ENCODE measurements around the gene PAX2.
"Not testable (repeated sequence)": the region's sequence is repeated elsewhere in the genome, so short reads cannot be mapped to it uniquely, and the experiment has no call there.

PAX2 gene

DNA sequence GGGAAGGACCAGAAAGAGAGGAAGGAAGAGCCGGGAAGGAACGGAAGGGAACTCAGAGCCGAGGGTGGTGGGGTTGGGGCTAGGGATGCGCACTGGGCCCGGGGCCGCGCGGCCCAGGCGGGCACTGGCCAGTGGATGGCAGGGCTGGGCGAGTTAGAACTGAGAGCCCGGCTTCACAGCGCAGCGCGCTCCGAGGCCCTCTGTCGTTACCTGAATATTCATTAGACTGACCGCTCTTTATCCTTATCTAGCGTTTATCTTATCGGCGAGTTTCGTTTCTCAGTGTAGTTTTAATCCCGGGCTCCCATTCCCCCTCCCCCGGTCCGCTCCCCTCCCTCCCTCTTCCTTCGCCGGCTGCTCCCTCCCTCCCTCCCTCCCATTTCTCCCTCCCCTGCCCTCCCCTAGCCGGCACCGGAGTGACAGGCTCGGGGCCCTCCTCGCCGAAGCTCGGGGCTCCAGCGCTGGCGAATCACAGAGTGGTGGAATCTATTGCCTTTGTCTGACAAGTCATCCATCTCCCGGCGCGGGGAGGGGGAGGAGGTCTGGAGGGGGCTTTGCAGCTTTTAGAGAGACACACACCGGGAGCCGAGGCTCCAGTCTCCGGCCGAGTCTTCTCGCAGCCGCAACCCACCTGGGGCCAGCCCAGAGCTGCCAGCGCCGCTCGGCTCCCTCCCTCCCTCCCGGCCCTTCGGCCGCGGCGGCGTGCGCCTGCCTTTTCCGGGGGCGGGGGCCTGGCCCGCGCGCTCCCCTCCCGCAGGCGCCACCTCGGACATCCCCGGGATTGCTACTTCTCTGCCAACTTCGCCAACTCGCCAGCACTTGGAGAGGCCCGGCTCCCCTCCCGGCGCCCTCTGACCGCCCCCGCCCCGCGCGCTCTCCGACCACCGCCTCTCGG, at the start of gene PAX2:
Gene PAX2 (plus strand): TSS at position 596 of the 895 bp plus-strand sequence. CDS start 679 bp downstream, outside the sequence.
- no peak for DNase-seq (ENCODE audit: low read depth)

DNA sequence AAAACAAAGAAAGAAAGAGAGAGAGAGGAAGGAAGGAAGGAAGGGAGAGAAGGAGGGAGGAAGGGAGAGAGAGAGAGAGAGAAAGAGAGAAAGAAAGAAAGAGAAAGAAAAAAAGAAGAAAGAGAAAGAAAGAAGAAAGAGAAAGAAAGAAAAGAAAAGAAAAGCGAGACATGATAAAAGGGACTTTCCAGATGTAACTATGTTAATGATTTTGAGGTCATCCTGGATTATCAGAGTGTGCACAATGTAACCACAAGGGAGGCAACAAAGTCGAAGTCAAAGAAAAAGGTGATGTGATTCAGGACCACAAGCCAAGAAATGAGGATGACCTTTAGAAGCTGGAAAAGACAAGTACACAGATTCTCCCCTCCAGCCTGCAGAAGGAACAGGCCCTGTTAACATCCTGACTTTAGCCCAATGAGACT, 48.9 kb upstream of the PAX2 start:
- DNase-seq (ENCODE audit: low read depth) = no peak

DNA sequence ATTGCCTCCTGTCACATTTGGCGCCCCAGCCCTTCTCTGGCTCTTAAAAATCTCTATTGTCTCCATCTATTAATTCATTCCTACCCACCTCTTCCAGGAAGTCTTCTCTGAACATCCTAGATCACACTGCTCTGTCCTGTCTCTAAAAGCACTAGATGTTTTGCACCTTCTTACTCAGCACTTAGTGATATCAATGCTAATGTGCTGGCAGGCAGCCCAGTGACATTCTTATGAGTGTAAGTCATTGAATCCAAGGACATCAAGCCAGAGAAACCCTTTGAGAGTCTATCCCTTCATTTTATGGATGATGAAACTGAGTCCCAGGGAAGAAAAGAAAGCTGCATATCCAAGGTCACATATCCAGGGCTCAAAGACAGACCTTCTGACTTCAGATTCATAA, 48.3 kb upstream of the PAX2 start:
- DNase-seq (ENCODE audit: low read depth) = peak; percentile 24

DNA sequence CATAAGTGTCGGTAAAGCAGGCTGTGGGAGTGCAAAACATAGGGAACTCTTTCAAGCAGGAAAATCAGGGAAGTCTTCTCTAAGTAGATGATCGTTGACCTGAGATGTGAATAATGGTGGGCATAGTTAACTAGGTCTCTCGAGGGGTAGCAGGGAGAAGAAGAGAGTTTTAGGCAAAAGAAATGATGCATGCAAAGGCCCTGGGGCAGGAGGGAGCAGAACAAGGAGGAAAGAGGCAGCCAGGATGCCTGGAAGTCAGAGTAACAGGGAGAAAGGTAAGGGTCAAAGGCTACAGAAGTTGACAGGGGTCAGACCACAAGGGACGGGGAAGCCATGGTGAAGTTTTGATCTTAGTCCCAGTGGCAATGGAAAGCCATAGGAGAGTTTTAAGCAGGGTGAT, 47.8 kb upstream of the PAX2 start:
- no peak for DNase-seq (ENCODE audit: low read depth)

DNA sequence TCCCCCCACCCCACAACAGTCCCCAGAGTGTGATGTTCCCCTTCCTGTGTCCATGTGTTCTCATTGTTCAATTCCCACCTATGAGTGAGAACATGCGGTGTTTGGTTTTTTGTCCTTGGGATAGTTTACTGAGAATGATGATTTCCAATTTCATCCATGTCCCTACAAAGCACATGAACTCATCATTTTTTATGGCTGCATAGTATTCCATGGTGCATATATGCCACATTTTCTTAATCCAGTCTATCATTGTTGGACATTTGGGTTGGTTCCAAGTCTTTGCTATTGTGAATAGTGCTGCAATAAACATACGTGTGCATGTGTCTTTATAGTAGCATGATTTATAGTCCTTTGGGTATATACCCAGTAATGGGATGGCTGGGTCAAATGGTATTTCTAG, 43.7 kb upstream of the PAX2 start:
- not testable (repeated sequence) for DNase-seq (ENCODE audit: low read depth)

DNA sequence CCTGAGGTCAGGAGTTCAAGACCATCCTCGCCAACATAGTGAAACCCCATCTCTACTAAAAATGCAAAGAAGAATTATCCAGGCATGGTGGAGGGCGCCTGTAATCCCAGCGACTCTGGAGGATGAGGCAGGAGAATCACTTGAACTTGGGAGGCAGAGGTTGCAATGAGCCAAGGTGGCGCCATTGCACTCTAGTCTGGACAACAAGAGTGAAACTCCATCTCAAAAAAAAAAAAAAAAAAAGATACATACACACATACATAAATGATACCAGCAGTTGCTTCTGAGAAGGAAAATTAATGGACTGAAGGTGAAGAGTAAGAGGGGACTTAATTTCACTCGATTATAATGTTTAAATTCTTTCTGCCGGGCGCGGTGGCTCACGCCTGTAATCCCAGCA, 40.2 kb upstream of the PAX2 start:
- DNase-seq (ENCODE audit: low read depth) = no peak

DNA sequence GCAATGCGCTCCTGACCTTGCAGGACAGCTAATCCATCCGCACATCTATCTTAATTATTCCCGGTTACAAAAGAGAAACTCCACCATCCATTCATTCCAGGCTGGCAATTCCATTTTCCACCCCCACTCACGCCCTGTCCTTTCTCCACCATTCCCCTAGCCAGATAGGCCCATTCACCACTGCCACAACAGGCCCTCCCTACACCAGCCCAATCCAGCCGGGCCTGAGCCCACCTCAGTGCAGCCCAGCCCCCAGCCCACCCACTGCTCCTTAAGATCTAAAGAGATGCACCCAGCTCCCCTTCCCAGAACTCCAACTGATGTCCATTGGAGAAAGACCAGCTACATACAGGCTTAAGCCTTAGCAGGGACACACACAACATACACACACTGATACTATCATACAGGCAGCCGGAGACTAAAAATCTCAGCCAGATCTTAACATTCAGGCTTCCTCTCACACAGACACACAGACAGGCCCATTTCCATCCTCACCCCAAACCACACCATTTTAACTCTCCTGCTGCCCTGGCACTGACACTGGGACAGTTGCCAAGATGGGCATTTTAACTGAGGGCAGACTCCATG, 38.0 kb upstream of the PAX2 start:
- DNase-seq (ENCODE audit: low read depth) = no peak

DNA sequence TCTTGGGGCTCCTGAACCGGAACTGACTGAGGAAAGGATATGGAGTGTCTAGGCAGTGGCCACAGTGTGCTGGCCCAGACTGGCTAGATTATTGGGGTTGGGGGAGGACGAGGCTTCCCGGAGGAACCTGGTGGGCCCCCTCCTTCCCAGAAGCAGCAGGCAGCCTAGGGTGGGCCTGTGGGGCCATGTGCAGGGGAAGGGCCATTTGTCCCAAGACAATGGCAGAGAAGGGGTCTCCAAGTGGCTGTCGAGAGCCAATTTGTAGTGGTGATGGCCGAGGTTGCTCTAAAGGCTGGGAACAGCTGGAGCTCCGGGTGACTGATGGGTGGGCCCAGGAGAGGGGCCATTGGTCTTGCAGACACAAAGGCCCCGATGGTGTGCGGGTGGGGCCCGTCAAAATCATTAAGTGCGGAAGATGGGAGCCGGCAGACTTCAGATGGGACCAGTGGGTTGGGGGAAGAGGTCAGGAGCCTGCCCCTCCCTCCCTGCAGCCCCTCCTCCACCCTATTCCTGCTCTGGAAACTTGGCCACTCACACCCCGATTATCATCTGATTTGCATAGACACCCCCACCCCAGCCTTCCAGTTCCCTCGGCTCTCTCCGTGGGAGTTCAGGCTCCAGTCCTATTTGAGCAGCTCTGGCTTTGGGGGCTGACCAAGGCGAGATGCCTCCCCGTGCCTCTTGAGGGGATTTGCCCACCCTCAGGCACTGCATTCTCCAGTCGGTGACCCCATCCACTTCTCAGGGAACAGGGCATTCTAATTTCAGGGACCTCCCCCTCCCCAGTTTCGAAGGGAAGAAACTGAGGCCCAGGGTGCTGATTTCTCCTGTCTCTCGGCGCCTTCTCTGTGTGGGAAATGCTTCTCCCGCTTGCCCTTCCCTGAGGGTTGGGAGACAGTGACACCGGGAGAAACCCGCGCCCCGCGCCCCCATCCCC, 36.0 kb upstream of the PAX2 start:
- DNase-seq (ENCODE audit: low read depth) = no peak

DNA sequence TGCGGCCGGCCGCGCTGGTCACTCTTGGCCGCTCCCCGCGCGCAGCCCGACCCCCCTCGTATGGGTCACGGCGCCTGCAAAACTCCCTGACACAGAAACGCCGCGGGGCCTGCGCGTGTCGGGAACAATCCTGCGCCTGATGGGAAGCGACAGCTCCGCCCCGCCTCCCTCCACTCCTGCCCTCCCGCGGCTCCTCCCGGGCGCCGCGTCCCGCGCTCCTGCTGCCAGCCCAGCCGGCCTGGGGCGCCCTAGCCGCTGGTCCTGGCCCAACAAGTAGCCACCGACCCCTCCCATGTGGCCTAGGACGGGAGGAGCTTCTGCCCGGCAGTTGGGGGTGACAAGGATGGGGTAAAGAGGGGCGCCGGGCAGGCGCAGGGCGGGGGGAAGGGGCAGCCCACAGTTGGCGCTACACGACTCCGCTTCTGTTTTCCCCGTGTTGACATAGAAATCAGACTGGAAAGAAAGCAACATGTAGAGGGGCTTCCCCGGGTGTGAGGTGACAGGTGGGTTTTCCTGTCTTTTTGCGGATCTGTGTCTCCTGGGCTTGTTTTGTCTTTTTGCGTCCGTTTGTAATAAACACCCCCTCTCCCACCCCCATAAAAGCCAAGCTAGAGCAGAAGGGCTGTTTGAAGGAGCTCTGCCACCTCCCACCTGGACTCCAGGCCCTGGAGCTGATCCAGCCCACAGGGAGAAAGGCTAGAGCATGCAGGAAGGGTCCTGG, 35.1 kb upstream of the PAX2 start:
- no peak for DNase-seq (ENCODE audit: low read depth)

DNA sequence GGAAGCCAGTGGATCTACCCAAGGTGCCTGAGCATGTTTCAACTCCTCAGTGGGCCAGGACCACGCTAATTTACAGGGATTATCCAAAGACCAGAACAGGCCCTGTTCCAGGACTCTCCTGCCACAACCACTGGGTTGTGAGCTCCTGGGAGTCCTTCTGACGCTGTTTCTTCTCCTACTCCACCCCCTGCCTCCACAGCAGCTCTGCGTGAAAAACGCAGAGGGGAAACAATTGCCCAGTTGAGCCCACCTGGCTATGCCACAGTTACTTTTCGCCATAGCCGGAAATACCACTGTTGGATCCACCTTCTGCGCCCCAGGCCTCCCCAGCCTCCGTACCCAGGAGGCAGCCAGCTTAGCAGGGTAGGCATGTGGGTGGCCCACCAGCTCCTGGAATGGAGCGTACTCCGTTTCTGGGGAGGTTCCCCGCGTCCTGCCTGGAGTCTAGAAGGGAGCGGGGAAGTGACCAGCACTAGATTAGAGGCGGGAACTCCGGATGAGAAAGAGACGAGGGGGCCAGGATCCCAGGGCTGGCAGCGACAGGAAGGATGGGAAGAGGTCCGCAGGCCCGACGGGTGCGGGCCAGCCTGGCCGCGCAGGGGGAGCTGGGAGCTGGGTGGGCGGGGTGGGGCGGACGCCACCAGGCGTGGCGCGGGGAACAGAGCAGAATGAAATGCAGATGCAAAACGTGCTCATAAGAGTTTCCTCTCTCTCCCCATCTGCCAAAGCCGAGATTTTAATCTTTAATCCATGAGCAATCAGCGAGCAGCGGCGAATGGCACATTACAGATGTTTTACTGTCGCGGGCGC, 32.1 kb upstream of the PAX2 start:
- DNase-seq (ENCODE audit: low read depth) = no peak

DNA sequence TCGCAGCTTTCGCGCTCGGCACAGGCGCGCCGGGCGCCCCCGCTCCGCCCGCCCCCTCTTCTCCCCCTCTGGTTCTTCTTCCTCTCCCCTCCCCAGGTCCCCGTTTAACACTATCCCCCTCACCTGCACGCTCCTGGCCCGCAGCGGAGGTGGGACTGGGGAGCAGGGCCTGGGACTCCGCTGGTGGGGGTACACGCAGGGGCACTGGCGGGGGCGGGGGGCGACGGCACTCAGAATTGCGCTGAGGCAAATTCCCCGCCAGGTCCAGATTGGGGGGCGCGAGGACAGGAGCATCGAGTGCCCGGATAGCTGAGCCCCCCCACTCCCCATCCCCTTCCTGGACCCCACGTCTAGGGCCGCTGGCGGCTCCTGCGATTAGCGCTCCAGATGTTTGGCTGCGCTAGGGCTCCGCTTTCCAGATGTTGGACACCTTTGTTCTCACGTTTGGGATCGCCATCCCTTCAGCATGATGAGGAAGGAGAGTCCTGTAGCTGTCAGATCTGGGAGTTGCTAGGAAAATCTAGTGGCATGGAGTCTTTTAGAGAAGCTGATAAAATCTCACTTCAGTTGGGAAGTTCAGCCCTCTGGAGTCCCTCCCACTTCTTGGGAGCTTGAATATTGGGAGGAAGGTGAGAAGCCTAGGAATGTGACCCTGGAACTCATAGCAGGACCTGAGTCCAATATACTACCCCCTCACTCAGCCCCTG, 31.4 kb upstream of the PAX2 start:
- DNase-seq (ENCODE audit: low read depth) = no peak

DNA sequence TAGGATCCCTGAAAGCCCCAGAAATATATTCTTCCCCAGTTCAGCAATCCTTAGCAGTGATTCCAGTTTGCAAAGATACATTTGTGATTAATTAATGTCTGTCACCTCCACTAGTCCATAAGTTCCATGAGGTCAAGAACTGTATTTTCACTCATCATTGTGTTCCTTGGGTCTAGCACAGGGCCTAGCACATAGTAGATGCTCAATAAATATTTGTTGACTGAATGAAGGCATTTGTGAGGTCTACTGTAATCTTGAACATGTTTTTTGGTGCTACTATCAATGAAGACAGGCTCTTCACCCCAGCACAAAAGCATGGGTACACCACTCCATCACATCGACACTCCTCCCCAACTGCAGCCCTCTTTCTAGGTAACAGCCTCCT, 30.8 kb upstream of the PAX2 start:
- DNase-seq (ENCODE audit: low read depth) = no peak

DNA sequence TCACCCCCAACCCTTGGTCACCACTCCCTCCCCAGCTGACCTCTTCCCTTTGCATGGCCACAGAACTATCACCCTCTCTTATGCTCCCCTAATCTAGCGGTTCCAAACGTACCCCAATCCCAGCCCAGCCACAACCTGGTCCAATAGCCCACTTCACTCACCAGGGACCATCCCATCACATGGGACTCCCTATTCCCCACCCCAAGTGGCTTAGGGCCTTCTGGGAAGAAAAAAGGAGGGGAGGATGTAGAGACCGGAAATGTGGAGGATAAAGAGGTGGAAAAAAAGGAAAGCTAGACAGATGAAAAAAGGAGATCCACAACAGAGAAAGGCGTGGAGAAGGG, 30.3 kb upstream of the PAX2 start:
- DNase-seq (ENCODE audit: low read depth) = no peak

DNA sequence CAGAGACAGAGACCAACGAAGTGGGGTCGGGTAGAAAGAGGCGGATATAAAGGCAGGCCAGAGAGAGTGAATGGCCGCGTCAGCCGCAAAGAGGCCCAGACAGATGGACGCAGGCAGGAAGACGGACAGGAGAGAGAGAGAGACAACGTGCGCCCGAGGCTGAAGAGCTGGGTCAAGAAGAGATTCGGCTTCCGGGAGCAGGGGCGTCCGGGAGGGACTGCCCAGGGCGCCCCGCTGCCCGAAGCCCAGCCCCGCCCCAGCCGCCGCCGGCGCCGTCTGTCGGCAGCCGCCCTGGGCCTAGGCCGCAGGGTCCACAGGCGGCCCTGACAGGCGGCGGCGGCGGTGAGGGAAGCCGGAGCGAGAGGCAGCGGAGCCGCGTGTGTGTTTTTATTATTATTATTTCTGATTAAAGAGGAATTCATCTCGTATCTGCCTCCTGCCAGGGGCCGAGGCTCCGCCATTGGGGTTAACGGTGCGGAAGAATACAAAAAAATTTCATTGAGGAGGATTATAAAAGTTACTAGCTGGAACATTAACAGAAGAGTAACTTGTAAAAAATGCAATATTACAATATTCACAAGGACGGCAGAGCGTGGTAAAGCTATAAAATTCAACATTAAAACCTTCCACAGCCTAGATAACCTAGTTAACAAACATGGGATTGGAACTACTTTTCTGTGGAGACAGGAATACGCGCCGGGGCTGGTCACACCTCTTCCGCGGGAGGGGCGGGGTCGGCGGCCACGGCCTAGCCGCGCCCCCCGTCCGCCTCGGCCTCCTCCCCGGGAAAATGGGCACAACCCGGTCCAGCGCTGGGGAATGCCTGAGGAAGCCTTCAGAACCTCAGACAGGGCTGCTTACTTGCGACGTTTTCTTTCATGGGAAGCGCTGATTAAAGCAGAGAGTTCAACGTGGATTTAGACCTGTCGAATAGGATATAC, 29.7 kb upstream of the PAX2 start:
- no peak for DNase-seq (ENCODE audit: low read depth)

DNA sequence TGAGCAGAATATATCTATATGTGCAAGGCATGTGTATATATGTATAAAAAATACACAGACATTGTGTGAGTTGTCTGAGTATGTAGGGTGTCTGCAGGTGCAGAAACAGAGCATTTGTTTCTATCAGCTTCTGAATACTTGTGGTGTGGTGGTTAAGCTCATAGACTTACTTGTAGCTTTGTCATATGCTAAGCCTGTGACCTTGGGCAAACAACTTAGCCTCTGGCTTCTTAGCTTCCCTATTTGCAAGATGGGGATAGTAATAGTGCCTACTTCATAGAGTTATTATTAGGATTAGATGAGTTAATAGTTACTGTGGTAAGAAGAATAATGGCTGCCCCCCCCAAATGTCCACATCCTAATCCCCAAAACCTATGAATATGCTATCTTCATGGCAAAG, 28.2 kb upstream of the PAX2 start:
- no peak for DNase-seq (ENCODE audit: low read depth)

DNA sequence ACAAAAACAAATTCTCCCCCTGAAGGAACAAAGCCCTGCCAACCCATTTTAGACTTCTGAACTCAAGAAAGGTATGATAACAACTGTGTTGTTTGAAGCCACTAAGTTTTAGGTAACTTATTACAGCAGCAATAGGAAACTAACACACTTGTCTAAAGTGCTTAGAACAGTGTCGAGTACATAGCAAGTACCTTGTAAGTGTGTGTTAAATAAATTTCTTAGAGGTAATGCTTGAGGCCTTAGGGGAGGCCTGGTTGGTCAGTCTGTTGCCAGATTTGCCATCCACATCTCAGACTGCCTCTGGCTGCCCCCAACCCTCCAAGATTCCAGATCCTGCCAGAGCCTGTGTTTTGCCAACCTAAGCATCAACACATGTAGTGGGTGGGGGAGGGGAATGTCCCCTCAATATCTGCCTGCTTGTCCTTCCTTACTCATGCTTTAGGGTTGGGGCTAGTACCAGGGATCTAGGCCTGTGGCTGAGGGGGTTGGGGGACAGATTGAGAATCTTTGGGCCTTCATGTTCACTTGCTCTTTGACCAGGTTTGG, 27.1 kb upstream of the PAX2 start:
- DNase-seq (ENCODE audit: low read depth) = no peak

DNA sequence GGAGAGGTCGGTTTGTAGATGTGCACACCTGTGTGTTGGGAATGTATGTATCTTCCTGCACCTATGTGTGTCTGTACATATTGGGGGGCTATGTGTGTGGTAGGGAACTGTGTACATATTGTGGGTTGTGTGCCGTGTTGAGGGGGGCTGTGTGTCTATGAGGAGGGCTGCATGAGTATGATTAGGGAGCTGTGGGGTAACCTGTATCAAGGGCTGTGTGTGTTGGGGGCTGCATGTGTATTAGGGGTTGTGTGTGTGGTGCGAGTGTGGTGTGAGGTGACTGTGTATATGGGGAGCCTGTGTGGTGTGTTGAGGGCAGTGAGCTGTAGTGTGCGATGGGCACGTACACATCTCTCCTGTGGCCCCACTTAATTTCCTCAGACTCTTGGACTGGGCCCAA, 22.2 kb upstream of the PAX2 start:
- no peak for DNase-seq (ENCODE audit: low read depth)

DNA sequence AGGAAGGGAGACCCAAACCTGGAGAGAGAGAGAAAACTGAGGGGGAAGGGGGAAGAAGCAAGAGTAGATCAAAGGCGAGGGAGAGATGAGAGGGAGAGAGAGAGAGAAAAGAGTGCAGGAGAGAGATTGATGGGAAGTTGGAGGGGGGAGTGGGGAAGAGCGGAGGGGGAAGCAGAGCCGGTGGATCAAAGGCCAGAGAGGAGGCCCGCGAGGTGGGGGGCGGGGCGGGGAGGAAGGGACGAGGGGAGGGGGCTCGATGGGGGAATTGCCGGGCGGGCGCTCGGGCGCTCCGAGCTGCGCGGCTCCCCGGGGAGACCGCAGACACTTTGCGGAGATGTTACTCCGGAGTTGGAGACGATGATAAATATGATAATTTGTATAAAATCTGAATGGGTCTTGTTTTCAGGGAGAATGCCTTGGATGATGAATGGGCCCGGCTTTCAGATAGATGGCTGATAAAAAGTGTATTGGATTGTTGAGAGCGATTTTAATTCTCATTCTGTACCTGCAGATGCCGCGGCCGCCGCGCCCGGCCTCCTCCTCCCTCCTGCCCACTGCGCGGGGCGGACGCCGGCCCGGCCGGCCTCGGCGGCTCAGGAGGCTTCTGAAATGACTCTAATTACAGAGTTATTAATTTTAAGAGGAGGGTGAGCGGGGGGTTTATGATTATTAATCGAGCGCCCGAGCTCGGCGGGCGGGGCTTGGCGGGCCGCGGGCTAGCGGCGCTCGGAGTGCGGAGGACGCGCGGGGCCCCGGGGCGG, 21.4 kb upstream of the PAX2 start:
- no peak for DNase-seq (ENCODE audit: low read depth)
